CD14-positive monocyte (primary cell): ENCODE results near the gene ANKRD53. TPM values are rescaled to one million over a fixed set of nuclear protein-coding genes. Genes with fewer than 3 reads are reported as not detected.
"Not testable (repeated sequence)": the region's sequence is repeated elsewhere in the genome, so short reads cannot be mapped to it uniquely, and the experiment has no call there.

Experiments used
- DNase-seq, 3 donors: peaks; one replicate each; pipeline ENCODE4 v3.0.0-alpha.2; 2011 to 2022
- H2AFZ ChIP-seq: 2 replicates; pipeline ENCODE4 v1.6.0; 2012; ENCODE audit warnings: mild to moderate bottlenecking, low read depth, low read length, inconsistent platforms; ENCODE audit not compliant: insufficient read depth, poor library complexity, severe bottlenecking
- H3K27ac ChIP-seq, 2 donors: 1 replicate in 1 of 2; 2 replicates in 1 of 2; pipeline ENCODE4 v1.5.1; 2012 to 2013; ENCODE audit warnings: low read length in 2 of 2, control low read depth in 1 of 2, inconsistent platforms in 1 of 2, low read depth in 1 of 2, mild to moderate bottlenecking in 1 of 2
- H3K27me3 ChIP-seq, 2 donors: one replicate each; pipeline versions ENCODE4 v1.6.0 to v1.6.1; 2011 to 2013; ENCODE audit warnings: low read length in 2 of 2; ENCODE audit not compliant: control insufficient read depth in 2 of 2, insufficient read depth in 2 of 2
- H3K36me3 ChIP-seq, 2 donors: replicated peaks in 1 of 2; 1 replicate in 1 of 2; 2 replicates in 1 of 2; pipeline versions ENCODE4 v1.5.1 to v1.6.1; 2012 to 2013; ENCODE audit warnings: low read length in 2 of 2, control low read depth in 1 of 2, inconsistent platforms in 1 of 2, mild to moderate bottlenecking in 1 of 2; ENCODE audit not compliant: insufficient read depth in 2 of 2, control insufficient read depth in 1 of 2
- H3K4me1 ChIP-seq, 2 donors: 1 replicate in 1 of 2; 2 replicates in 1 of 2; pipeline versions ENCODE4 v1.5.1 to v1.6.1; 2012 to 2013; ENCODE audit warnings: low read length in 2 of 2, control low read depth in 1 of 2, inconsistent platforms in 1 of 2, mild to moderate bottlenecking in 1 of 2, moderate library complexity in 1 of 2; ENCODE audit not compliant: insufficient read depth in 2 of 2, control insufficient read depth in 1 of 2
- H3K4me2 ChIP-seq: replicated peaks from 2 replicates; pipeline ENCODE3; 2012; ENCODE audit warnings: low read length, moderate library complexity, mild to moderate bottlenecking; ENCODE audit not compliant: poor library complexity, severe bottlenecking; ENCODE audit errors: extremely low read depth
- H3K4me3 ChIP-seq, 3 experiments: fragments of 200-600 bp in 1 of 3; sonication (generic) in 1 of 3; replicated peaks in 1 of 3; 1 replicate in 2 of 3; 2 replicates in 1 of 3; pipeline ENCODE4 v1.5.1; 2011 to 2013; ENCODE audit warnings: low read length in 3 of 3, mild to moderate bottlenecking in 3 of 3, control low read depth in 2 of 3, low read depth in 2 of 3, inconsistent platforms in 1 of 3, moderate library complexity in 1 of 3
- H3K79me2 ChIP-seq: 2 replicates; pipeline ENCODE4 v1.6.0; 2012; ENCODE audit warnings: mild to moderate bottlenecking, control low read depth, inconsistent platforms, low read length, moderate library complexity; ENCODE audit not compliant: insufficient read depth
- H3K9ac ChIP-seq: 2 replicates; pipeline ENCODE4 v1.6.0; 2017; ENCODE audit warnings: low read length, mild to moderate bottlenecking; ENCODE audit not compliant: insufficient read depth, poor library complexity, severe bottlenecking
- H3K9me3 ChIP-seq, 2 donors: replicated peaks in 1 of 2; 1 replicate in 1 of 2; 2 replicates in 1 of 2; pipeline versions ENCODE4 v1.5.1 to v1.6.1; 2012 to 2013; ENCODE audit warnings: low read length in 2 of 2, control low read depth in 1 of 2; ENCODE audit not compliant: control insufficient read depth in 1 of 2, insufficient read depth in 1 of 2
- H4K20me1 ChIP-seq: 2 replicates; pipeline ENCODE4 v1.6.0; 2012; ENCODE audit warnings: mild to moderate bottlenecking, low read length, control low read depth, moderate library complexity; ENCODE audit not compliant: insufficient read depth
- H3K27ac Mint-ChIP-seq, 7 donors: one replicate each; pipeline ENCODE4 v1.8.0; 2020; ENCODE audit warnings: mild to moderate bottlenecking in 7 of 7, mixed read lengths in 7 of 7, moderate library complexity in 6 of 7, inconsistent platforms in 2 of 7
- H3K27me3 Mint-ChIP-seq, 3 donors: one replicate each; pipeline ENCODE4 v1.8.0; 2021 to 2022; ENCODE audit warnings: low read depth in 3 of 3, mild to moderate bottlenecking in 3 of 3, mixed read lengths in 3 of 3, moderate library complexity in 3 of 3, inconsistent platforms in 1 of 3
- H3K36me3 Mint-ChIP-seq, 2 donors: one replicate each; pipeline ENCODE4 v1.8.0; 2020; ENCODE audit warnings: mixed read lengths in 2 of 2, inconsistent platforms in 1 of 2, mild to moderate bottlenecking in 1 of 2
- H3K4me1 Mint-ChIP-seq: one replicate; pipeline ENCODE4 v1.8.0; 2020; ENCODE audit warnings: mild to moderate bottlenecking, mixed read lengths
- H3K4me3 Mint-ChIP-seq, 2 donors: one replicate each; pipeline ENCODE4 v1.8.0; 2020; ENCODE audit warnings: mild to moderate bottlenecking in 2 of 2, mixed read lengths in 2 of 2, moderate library complexity in 1 of 2
- H3K9me3 Mint-ChIP-seq, 7 donors: one replicate each; pipeline ENCODE4 v1.8.0; 2020 to 2022; ENCODE audit warnings: mixed read lengths in 7 of 7, mild to moderate bottlenecking in 6 of 7, moderate library complexity in 6 of 7, inconsistent platforms in 2 of 7
- CTCF ChIP-seq: fragments of 200-600 bp; IDR thresholded peaks from one replicate; pipeline ENCODE4 v1.8.0; 2022; ENCODE audit warnings: antibody characterized with exemption, mild to moderate bottlenecking
- WGBS: methylation state at CpG from one replicate; pipeline ENCODE4 v1.1.5; 2013; ENCODE audit warnings: missing lambda C conversion rate; ENCODE audit not compliant: insufficient coverage; 5-methylcytosine and 5-hydroxymethylcytosine counted together
- intact Hi-C, 2 donors: fragments of 100-400 bp; cut with micrococcal nuclease; formaldehyde crosslinking; loops; one replicate each; pipeline versions ENCODE4 v1.15.0 to v1.15.1; 2023
- polyA plus RNA-seq, 3 donors: library from polyadenylated mRNA; depleted of rRNA in 1 of 3; unstranded in 2 of 3; stranded (reverse) in 1 of 3; fragments of 300-500 nt in 2 of 3; fragments of >200 nt in 1 of 3; fragmentation: Illumina TruSeq in 2 of 3; gene quantifications; 1 replicate in 2 of 3; 2 replicates in 1 of 3; pipeline ENCODE4 v1.2.3, GENCODE V29; 2012 to 2021
- small RNA-seq: library from RNA; depleted of rRNA; stranded (forward); fragments of <200 nt; gene quantifications from one replicate; pipeline ENCODE3, GENCODE V24; 2012; ENCODE audit warnings: low read depth; ENCODE audit not compliant: insufficient read length

ANKRD53 gene
- polyA plus RNA-seq, 3 donors: 0.12 TPM; not detected in 2

- peak overlapping the region in 2 of 7 donors; percentile 5 to 73 for H3K27ac Mint-ChIP-seq
- H4K20me1 ChIP-seq, H3K36me3 ChIP-seq, intact Hi-C loops, H2AFZ ChIP-seq, H3K4me3 ChIP-seq, H3K4me1 Mint-ChIP-seq, H3K27me3 ChIP-seq, H3K9me3 ChIP-seq, H3K4me2 ChIP-seq, H3K36me3 Mint-ChIP-seq, H3K27me3 Mint-ChIP-seq, H3K9ac ChIP-seq, H3K4me3 Mint-ChIP-seq, H3K79me2 ChIP-seq, H3K27ac ChIP-seq, H3K4me1 ChIP-seq: not testable (repeated sequence)
- 79% methylated on average over 12 of the region's 15 CpGs for WGBS
- H3K9me3 Mint-ChIP-seq: peaks cover 0 to 12% (median 0%) of the 10 kb centered on the region in 7 donors
- TF ChIP-seq CTCF: peak; percentile 55
- peak; percentile 35 to 68 (median 39) for DNase-seq
These were observed 45.3 kb downstream of the ANKRD53 start for GRCh38 chr2:71023553-71024243.

Small RNA genes within 50 kb of the gene (small RNA-seq; reads per million reads assigned to genes)
- not detected for gene RN7SL160P

Other genes with a start within 250 kb of the ANKRD53 start
- gene ADD2, start 210.4 kb upstream of the ANKRD53 start, polyA plus RNA-seq: under 1 TPM; 0.18 to 0.56 (median 0.26) TPM
- under 1 TPM in 1 of 3 donors, not detected in 2; 0.13 TPM for gene FIGLA, start 188.0 kb upstream of the ANKRD53 start, polyA plus RNA-seq
- gene CLEC4F, start 158.0 kb upstream of the ANKRD53 start, polyA plus RNA-seq: 10 to 100 TPM in 1 of 3 donors, 1 to 10 TPM in 1, under 1 TPM in 1; 0.65 to 17.0 (median 2.3) TPM
- gene CD207, start 142.8 kb upstream of the ANKRD53 start, polyA plus RNA-seq: under 1 TPM in 1 of 3 donors, not detected in 2; 0.05 TPM
- not detected for gene VAX2, start 78.1 kb upstream of the ANKRD53 start, polyA plus RNA-seq
- gene ATP6V1B1, start 42.7 kb upstream of the ANKRD53 start, polyA plus RNA-seq: not detected
- 10 to 100 TPM; 20.1 to 32.2 (median 30.6) TPM for gene TEX261, start 16.2 kb downstream of the ANKRD53 start, polyA plus RNA-seq
- gene NAGK, start 90.0 kb downstream of the ANKRD53 start, polyA plus RNA-seq: 100 to 1,000 TPM; 546 to 789 (median 690) TPM
- gene MCEE, start 151.6 kb downstream of the ANKRD53 start, polyA plus RNA-seq: 10 to 100 TPM in 2 of 3 donors, 1 to 10 TPM in 1; 9.3 to 29.0 (median 24.7) TPM
- 1 to 10 TPM; 4.8 to 9.9 (median 5.6) TPM for gene MPHOSPH10, start 152.0 kb downstream of the ANKRD53 start, polyA plus RNA-seq
- gene PAIP2B, start 248.5 kb downstream of the ANKRD53 start, polyA plus RNA-seq: under 1 TPM; 0.08 to 0.20 (median 0.17) TPM